Upper lobe of left lung (tissue), 6 donors: Measurements from ENCODE around the gene PRKN. TPM values are rescaled to one million over a fixed set of nuclear protein-coding genes. Genes with fewer than 3 reads are reported as not detected.

Source experiments
- ATAC-seq, 2 donors: fragments of 200-7000 bp; cut with Tn5 transposase; one replicate each; pipeline ENCODE4 v1.9.1; 2022; ENCODE audit warnings: mild to moderate bottlenecking in 2 of 2, moderate library complexity in 2 of 2; ENCODE audit not compliant: low FRiP score in 2 of 2
- DNase-seq, 2 donors: peaks; one replicate each; pipeline ENCODE4 v3.0.0-alpha.2; 2019 to 2020
- H3K27ac ChIP-seq, 4 donors: fragments of 200-600 bp; sonication (generic); one replicate each; pipeline ENCODE4 v1.5.1; 2016 to 2019
- H3K27me3 ChIP-seq, 4 donors: fragments of 200-600 bp; sonication (generic); one replicate each; pipeline ENCODE4 v1.5.1; 2017 to 2019
- H3K36me3 ChIP-seq, 4 donors: fragments of 200-600 bp; sonication (generic); one replicate each; pipeline ENCODE4 v1.5.1; 2016 to 2019
- H3K4me1 ChIP-seq, 4 donors: fragments of 200-600 bp; sonication (generic); one replicate each; pipeline ENCODE4 v1.5.1; 2018 to 2019
- H3K4me3 ChIP-seq, 4 donors: fragments of 200-600 bp; sonication (generic); one replicate each; pipeline ENCODE4 v1.5.1; 2017 to 2019; ENCODE audit warnings: mild to moderate bottlenecking in 2 of 4, moderate library complexity in 1 of 4
- H3K9me3 ChIP-seq, 4 donors: fragments of 200-600 bp; sonication (generic); one replicate each; pipeline ENCODE4 v1.5.1; 2018 to 2019
- CTCF ChIP-seq, 6 experiments: fragments of 450-650 bp in 4 of 6; fragments of 200-600 bp in 2 of 6; sonication (generic) in 2 of 6; IDR thresholded peaks; one replicate each; pipeline ENCODE4 v1.5.1; 2016 to 2019; ENCODE audit warnings: antibody characterized with exemption in 6 of 6
- EP300 ChIP-seq, 4 donors: sonication (generic); formaldehyde crosslinking; IDR thresholded peaks; one replicate each; pipeline ENCODE4 v1.5.1; 2017; ENCODE audit warnings: antibody characterized with exemption in 4 of 4, control low read depth in 2 of 4
- POLR2A ChIP-seq, 4 donors: fragments of 450-650 bp; IDR thresholded peaks; one replicate each; pipeline ENCODE4 v1.5.1; 2016 to 2017; ENCODE audit warnings: antibody characterized with exemption in 4 of 4, mild to moderate bottlenecking in 2 of 4
- POLR2AphosphoS5 ChIP-seq, 2 donors: sonication (generic); formaldehyde crosslinking; IDR thresholded peaks; one replicate each; pipeline ENCODE4 v1.5.1; 2017; ENCODE audit warnings: antibody characterized with exemption in 2 of 2
- WGBS, 2 donors: methylation state at CpG; one replicate each; pipeline ENCODE4 v1.1.5; 2017 to 2018; 5-methylcytosine and 5-hydroxymethylcytosine counted together
- total RNA-seq, 6 donors: library from RNA; depleted of rRNA in 4 of 6; stranded (reverse); fragments of >200 nt in 4 of 6; gene quantifications; one replicate each; pipeline versions ENCODE4 v1.1.0 to v1.2.1, GENCODE V29; 2016 to 2021
- donor health status: DM: no; HTN: no; CAD: no; lungs with moderate emphysema.
- donor health status: DM: no; HTN: yes; CAD: no; lungs with severe emphysema.

Gene PRKN
- total RNA-seq, 6 donors from 2014 or later: 2.7 to 29.3 (median 5.5) TPM

- no peak for DNase-seq
- Histone ChIP-seq H3K4me3 (no peak overlapping the region), H3K27ac (no peak overlapping the region), H3K4me1 (no peaks in the 10 kb centered on the region), H3K27me3 (no peaks in the 10 kb centered on the region), H3K9me3 (no peaks in the 10 kb centered on the region), H3K36me3 (no peaks in the 10 kb centered on the region)
- 83 to 87% methylated on average over 3 of the region's 3 CpGs for WGBS, 2 donors
- no peak for ATAC-seq
- TF ChIP-seq CTCF (IDR thresholded peaks at IDR 0.05): no peak
- TF ChIP-seq POLR2AphosphoS5 (IDR thresholded peaks at IDR 0.05): no peak
- no peak for TF ChIP-seq POLR2A (IDR thresholded peaks at IDR 0.05)
- TF ChIP-seq EP300 (IDR thresholded peaks at IDR 0.05): no peak
These were observed 412.3 kb downstream of the PRKN start for GRCh38 chr6:162315291-162315690.

- H3K27ac ChIP-seq: no peak overlapping the region
- no peaks in the 10 kb centered on the region for H3K27me3 ChIP-seq
- TF ChIP-seq EP300 (IDR thresholded peaks at IDR 0.05): no peak
- TF ChIP-seq CTCF (IDR thresholded peaks at IDR 0.05): no peak
- TF ChIP-seq POLR2AphosphoS5 (IDR thresholded peaks at IDR 0.05): no peak
- TF ChIP-seq POLR2A (IDR thresholded peaks at IDR 0.05): no peak
- no peaks in the 10 kb centered on the region for H3K36me3 ChIP-seq
- ATAC-seq: no peak
- no peaks in the 10 kb centered on the region for H3K9me3 ChIP-seq
- no peak overlapping the region for H3K4me3 ChIP-seq
- H3K4me1 ChIP-seq: no peaks in the 10 kb centered on the region
- DNase-seq: no peak
- 84 to 90% methylated on average over 4 of the region's 4 CpGs for WGBS, 2 donors
These were observed 413.5 kb downstream of the PRKN start for GRCh38 chr6:162313922-162314660.

- 69 to 73% methylated on average over 5 of the region's 5 CpGs for WGBS, 2 donors
- H3K36me3 ChIP-seq: no peaks in the 10 kb centered on the region
- H3K27me3 ChIP-seq: no peaks in the 10 kb centered on the region
- H3K4me3 ChIP-seq: no peak overlapping the region
- H3K4me1 ChIP-seq: no peaks in the 10 kb centered on the region
- no peaks in the 10 kb centered on the region for H3K9me3 ChIP-seq
- TF ChIP-seq POLR2AphosphoS5 (IDR thresholded peaks at IDR 0.05): no peak
- TF ChIP-seq EP300 (IDR thresholded peaks at IDR 0.05): no peak
- no peak for TF ChIP-seq CTCF (IDR thresholded peaks at IDR 0.05)
- TF ChIP-seq POLR2A (IDR thresholded peaks at IDR 0.05): no peak
- no peak overlapping the region for H3K27ac ChIP-seq
- DNase-seq: no peak
- ATAC-seq: no peak
These were observed 419.7 kb downstream of the PRKN start for GRCh38 chr6:162307865-162308264.

- Histone ChIP-seq H3K27ac (no peak overlapping the region), H3K4me1 (no peaks in the 10 kb centered on the region), H3K27me3 (no peaks in the 10 kb centered on the region), H3K9me3 (no peaks in the 10 kb centered on the region), H3K36me3 (no peaks in the 10 kb centered on the region), H3K4me3 (no peak overlapping the region)
- WGBS, 2 donors: 85 to 93% methylated on average over 7 of the region's 7 CpGs
- ATAC-seq (no peak), DNase-seq (no peak)
- TF ChIP-seq POLR2A (IDR thresholded peaks at IDR 0.05) (no peak), EP300 (IDR thresholded peaks at IDR 0.05) (no peak), CTCF (IDR thresholded peaks at IDR 0.05) (no peak), POLR2AphosphoS5 (IDR thresholded peaks at IDR 0.05) (no peak)
These were observed 420.9 kb downstream of the PRKN start for GRCh38 chr6:162306616-162307015.

GRCh38 chr6:162301128-162301527, 426.4 kb downstream of the PRKN start:
- Histone ChIP-seq H3K27ac (no peak overlapping the region), H3K4me3 (no peak overlapping the region), H3K9me3 (no peaks in the 10 kb centered on the region), H3K36me3 (no peaks in the 10 kb centered on the region), H3K4me1 (no peaks in the 10 kb centered on the region), H3K27me3 (no peaks in the 10 kb centered on the region)
- TF ChIP-seq EP300 (IDR thresholded peaks at IDR 0.05) (no peak), POLR2AphosphoS5 (IDR thresholded peaks at IDR 0.05) (no peak), CTCF (IDR thresholded peaks at IDR 0.05) (no peak), POLR2A (IDR thresholded peaks at IDR 0.05) (no peak)
- ATAC-seq (no peak), DNase-seq (no peak)
- WGBS, 2 donors: 90 to 92% methylated on average over 6 of the region's 6 CpGs
